ENCODE data around the gene ALDH1A1.

- TF ChIP-seq CTCF (IDR thresholded peaks at IDR 0.05; ENCODE audit: insufficient read depth, low read depth, low read length) (no peak), EZH2 (IDR thresholded peaks at IDR 0.05; ENCODE audit: insufficient read depth, low read length) (no peak)
These were observed 2.7 kb upstream of the ALDH1A1 start for GRCh38 chr9:72955571-72955970.

All from astrocyte (in vitro differentiated cells and primary cell).